Erythroblast (primary cell): Measurements from ENCODE around the gene XPNPEP2.

Source experiments
- GATA1 ChIP-seq: IDR thresholded peaks from 2 replicates; pipeline ENCODE4 v1.6.1; 2011; ENCODE audit warnings: low read depth, mild to moderate bottlenecking, control low read depth, low read length, moderate library complexity
- POLR2A ChIP-seq: IDR thresholded peaks from 2 replicates; pipeline ENCODE4 v1.6.1; 2011; ENCODE audit warnings: mild to moderate bottlenecking, low read length

DNA sequence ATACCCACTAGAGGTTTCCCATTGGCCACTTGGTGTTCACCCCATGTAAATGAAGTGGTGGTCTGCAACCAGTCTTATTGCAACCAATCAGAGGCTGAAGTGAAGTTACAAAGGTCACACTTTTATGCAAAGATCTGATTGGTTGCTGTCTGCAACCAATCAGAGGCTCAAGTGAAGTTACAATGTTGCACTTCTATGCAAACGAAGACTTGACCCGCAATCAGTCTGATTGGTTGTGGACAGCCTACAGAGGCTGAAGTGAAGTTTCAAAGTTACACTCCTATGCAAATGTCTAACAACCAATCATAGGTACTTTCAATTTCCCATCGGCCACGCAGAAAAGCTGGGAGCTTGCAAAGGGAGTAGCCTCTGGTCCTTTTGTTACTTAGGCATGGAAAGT, 22.3 kb upstream of the XPNPEP2 start:
- TF ChIP-seq POLR2A: no peak
- TF ChIP-seq GATA1: no peak
